ENCODE results near the gene WDFY4.

- no peak for TF ChIP-seq RAD21 (IDR thresholded peaks at IDR 0.05; ENCODE audit: low read depth)
- no peak for TF ChIP-seq YY1 (IDR thresholded peaks at IDR 0.05; ENCODE audit: low read depth)
- TF ChIP-seq USF1 (IDR thresholded peaks at IDR 0.05), result no peak
- no peak for TF ChIP-seq MAX (IDR thresholded peaks at IDR 0.05)
- no peak for TF ChIP-seq FOXM1 (IDR thresholded peaks at IDR 0.05; ENCODE audit: borderline replicate concordance, low read depth)
- TF ChIP-seq REST (IDR thresholded peaks at IDR 0.05; ENCODE audit: low read depth), result no peak
- TF ChIP-seq NFIC (IDR thresholded peaks at IDR 0.05), result no peak
- no peak for TF ChIP-seq EP300 (IDR thresholded peaks at IDR 0.05; ENCODE audit: borderline replicate concordance)
- no peak for TF ChIP-seq EGR1 (IDR thresholded peaks at IDR 0.05)
- no peak for TF ChIP-seq TCF12 (IDR thresholded peaks at IDR 0.05; ENCODE audit: low read depth)
- TF ChIP-seq CEBPB (IDR thresholded peaks at IDR 0.05), result no peak
- no peak for TF ChIP-seq TEAD4 (IDR thresholded peaks at IDR 0.05)
Measured at GRCh38 chr10:48658975-48659269, 25.8 kb upstream of the WDFY4 start.

All from Ishikawa (cell line).